CD4-positive, alpha-beta T cell treated with Interleukin-17A for 1 hour (primary cell): ENCODE measurements around the gene EMP1.

Experiments used
- DNase-seq: peaks from one replicate; pipeline ENCODE4 v3.0.0-alpha.2; 2020

The EMP1 gene

DNA sequence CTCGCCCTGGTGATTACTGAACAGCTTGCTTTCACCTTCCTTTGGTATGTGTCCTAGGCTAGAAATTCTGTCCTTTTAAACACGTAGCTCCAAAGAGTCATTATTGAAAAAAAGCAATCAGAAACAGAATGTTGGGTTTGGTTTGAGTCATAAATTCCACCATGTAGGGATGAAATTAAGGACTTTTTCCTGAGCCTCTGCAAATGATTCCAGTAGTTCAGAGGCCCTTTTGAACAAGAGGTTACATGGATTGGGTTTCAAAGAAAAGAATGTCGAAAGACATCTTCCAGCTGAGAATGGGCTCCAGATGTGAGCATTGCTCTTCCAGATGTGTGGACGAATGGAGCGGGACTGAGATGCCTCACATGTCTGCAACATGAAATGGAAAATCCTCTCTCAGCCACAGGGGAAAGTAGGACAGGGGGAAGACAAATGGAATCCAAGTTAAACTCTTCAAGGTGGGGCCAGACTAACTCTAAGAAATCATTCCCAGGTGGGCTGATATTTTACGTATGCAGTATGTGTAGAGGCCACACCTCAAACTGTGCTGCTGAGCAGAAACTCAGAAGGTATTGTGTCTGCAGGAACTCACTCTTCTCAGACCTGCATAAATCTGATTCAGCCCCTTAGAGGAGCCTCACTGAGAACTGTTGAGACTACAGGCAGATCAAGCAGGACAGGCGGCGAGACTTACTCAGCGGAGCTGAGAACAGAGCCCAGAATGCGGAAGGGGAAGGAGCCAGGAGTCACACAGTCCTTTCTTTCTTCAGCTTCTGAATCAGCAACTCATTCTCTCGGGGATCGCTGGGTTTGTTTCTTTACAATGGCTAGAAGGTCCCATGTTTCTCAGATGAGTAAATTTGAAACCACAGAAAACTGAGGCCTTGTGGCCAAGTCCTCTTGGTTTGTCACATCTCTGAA is 23.3 kb upstream of the EMP1 start:
- no peak for DNase-seq

DNA sequence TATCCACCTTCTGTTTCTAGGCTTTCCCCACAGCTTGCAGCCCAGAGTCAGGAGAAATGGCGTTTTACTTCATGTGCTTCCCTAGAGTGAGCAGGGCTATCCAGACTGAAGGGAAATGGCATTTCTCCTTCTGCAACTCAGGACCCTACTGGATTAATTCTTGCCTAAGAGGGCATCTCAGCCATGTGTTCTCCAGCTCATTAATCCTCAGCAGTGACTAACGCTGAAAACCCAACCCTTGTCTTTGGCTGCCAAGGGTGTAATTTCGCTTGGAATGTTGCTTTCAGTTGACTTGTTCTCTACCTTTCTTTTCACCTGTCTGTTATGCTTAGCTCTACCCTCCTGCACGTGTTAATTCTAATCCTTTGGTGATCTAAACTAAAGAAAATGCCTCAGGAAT is 21.0 kb upstream of the EMP1 start:
- DNase-seq: no peak

DNA sequence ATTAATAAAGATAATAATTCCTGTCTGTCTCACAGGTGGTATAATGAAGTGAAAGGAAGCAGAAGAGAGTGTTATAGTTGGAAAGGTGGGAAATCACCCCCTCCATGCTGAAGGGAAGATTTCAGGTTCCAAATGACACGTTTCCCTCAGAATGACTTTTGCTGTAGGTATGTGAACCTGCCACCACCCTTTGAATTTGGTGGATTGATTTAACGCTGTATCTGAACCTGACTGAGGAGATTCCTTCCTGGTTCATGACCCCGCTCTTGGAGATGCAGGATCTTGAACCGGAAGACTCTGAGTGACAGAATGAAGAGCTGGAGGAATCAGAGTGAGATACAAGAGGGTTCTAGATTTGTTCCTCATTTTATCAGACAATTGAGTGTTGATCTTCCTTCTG is 20.3 kb upstream of the EMP1 start:
- no peak for DNase-seq

DNA sequence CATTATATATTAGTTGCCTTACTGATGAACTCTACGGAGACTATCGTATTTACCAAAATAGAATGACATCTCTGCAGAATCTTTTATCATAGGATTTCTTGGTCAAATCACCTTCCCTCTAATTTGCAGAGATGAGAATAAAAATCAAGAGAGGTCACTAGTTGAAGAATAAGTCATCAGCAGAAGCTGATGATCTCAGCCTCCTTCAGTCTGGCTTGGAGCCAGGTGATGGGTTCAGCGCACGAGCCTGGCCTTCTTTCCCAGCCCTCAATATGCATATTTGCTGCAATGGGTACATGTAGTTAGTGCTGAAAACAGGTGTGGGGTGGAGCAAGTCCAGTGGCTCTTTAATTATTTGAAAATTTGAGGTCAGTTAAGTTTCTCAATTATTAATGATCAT is 19.2 kb upstream of the EMP1 start:
- DNase-seq: no peak

DNA sequence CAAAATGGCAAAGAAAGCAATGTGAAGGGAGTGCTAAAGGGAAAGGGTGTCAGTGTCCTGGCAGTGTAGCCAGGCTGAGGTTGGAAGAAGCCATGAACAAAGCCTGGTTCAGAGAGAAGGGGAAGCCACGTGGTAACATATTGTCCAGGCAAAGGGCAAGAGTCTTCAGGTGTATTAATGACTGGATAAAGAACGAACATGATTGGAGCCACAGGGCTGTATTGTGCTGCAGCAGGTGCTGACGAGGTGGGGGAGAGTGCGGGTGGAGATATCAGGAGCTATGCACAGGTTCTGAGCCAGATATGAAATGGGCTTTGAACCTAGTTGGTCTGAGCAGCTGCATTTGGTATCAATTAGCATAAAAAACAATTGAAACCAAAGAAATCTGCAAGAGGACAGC is 18.6 kb upstream of the EMP1 start:
- DNase-seq: no peak

DNA sequence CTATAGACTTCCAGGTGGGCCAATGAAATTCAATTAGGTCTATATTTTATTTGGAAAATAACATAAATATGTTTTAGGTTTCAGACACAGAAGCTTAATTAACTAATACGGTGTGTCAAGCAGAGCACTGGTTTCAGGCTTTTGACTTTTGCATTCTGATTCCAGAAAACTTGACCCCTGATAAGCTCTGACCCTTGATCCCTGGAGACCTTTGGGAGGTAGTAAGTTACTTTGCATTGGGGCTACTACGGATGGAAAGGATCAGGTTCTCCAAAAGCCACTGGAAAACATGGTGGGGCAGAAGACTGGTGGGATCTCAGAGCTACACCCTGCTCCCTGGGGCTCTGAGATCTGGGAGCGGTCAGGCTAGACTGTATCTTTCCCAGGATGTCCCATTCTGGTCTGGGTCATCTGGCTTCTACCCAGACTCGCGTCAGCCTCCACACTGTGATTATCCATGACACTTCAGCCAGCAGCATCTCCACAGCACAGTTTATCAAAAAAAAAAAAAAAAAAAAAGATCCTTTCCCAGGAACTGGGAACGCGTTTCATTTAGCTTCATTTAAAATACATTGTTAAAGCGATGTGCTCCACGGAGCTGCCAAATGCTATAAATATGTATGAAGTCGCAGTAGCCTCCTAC is 17.8 kb upstream of the EMP1 start:
- DNase-seq: no peak

DNA sequence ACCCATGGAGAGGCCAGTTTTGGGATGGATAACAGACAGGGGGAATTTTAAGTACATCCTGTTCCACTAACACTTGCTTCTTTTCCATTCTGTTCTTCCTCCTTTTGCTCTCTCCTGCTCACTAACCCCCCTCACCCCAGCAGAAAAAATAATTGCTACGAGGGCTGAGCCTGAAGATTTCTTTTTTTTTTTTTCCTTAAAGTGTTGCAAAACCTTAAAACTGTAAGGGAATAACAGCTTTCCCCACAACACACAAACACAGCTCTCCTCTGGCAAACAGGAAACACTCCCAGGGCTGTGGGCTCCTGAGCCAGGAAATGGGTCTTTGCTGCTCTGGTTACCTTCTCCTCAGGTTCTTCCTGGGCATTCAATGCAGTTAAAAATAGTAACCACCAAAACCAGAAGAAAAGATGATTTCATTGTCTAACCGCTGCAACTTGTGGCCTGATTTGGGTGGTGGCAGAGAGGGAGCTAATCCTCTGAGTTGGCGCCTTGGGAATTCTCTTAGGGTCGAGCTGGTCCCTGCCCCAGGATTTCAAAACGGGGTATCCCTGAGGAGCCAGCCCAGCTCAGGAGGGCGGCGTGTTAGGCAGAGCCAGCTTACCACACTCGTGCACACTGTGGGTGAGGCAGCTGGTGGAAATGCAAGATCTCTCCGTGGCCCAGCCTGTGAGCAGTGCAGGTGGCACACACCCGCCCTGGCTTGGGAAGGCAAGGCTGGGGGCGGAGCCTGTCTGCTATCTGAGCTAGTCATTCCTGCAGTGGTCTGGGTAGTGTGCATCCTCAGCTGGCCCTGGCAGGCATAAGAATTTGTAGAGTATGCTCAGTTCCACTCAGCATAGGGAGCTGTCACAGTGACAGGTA is 17.1 kb upstream of the EMP1 start:
- DNase-seq: peak; percentile 36

DNA sequence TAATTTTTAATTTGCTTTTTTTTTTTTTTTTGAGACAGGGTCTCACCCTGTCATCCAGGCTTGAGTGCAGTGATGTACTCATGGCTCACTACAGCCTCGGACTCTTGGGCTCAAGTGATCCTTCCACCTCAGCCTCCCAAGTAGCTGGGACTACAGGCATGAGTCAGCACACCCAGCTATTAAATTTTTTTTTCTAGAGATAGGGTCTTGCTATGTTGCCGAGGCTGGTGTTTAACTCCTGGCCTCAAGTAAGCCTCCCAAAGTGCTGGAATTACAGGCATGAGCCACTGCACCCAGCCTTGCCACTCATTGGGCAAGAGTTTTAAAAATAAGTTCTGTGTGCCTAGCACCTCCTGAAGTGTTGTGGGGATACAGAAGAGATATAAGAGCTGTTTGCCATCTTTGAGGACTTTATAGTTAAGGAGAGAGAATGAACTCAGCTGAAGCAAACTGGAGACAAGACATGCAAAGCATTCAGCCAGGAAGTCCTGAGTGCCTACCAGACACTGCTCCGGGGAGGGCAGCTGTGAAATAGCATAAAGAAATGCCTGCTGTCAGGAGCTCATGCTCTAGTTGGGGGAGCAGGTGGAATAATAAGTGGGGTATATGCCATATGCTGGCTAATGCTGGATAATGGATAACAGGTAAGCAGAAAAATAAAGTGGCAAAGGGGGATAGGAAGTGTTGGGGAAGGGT is 15.0 kb upstream of the EMP1 start:
- DNase-seq: no peak

DNA sequence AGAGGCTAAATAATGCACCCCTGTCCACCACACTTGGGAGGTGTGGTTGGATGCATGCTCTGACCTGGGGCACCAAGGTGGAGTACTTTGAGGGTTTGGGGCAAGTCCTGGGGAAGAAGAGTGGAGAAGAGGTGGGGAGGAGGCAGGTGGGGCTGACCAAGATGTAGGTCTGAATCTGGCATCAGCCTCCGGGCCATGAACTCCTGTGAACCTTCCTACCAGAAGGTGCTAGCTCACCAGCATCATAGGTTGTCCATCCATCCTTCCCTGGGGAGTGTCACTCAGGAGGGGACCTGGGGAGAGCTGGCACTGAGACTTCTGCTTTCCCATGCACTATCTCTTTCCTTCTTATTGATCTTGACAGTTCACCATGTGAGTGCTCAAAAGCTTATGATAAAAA is 13.6 kb upstream of the EMP1 start:
- no peak for DNase-seq

DNA sequence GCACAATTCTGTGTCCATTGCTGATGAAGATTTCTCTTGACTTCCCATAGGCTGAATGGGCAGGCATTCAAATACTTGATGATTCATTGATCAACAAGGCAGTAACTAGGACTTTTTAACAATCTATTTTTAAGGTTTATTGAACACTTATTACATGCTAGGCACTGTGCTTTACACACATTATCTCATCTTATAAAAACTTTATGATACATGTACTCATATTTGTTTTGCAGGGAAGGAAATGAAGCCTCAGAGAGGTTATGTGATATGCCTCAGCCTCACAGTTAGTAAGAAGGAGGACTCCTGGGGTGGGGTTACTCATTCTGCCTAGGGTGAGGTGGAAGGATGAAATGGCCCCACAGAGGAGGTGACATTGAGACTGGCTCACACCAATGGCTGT is 12.9 kb upstream of the EMP1 start:
- DNase-seq: no peak

DNA sequence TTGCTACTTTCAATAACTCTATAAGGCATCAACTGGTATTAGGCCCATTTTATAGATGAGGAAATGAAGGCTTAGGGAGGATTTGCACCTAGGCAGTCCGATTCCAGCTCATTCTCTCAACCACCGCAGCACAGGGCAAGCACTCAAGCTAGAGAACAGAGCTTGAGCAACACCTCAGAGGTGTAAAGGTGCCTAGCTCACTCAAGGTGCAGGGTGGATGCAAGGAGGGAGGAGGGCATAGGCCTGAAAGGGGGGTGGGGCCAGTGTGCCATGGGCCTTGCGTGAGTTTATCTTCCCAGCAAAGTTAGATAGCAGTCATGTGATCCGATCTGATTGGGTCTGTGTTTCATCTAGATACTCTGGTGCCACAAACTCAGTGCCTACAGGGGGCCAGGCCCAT is 10.2 kb upstream of the EMP1 start:
- DNase-seq: no peak

DNA sequence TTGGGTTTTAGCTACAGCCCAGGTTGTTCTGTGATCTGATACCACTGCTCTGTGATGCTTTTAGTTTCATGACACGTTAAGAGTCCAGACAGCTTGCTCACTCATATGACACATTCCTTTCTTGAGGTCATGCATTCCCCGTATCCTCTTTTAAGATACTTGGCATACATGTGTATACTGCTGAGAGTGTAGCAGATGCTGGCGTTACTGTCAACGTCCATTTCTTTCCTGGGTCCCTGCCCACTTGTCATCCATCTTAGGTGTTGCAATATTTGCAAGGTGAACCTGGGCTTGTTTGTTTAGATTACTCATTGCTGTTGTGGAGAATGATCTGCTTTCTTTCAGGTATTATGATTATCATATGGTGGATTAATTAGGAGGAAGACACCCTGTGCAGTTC is 9.1 kb upstream of the EMP1 start:
- no peak for DNase-seq

DNA sequence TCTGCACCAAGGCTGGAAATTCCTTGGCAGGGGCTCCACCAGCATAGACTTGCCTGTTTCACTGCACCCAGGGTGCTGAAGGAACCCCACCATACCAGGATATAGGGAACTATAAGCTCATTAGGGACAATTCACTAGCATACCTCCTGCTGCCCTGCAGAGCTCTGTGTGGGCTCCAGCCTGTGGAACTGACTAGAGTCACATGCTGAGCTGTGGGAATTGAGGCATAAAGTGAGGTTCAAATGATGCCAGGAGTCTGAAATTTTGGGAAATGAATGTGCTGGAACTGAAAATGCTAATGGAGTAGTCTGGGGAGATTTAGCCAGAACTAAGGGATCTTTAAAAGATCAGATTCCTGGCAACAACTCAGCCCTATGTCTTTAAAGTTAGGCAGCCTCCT is 7.3 kb upstream of the EMP1 start:
- no peak for DNase-seq

DNA sequence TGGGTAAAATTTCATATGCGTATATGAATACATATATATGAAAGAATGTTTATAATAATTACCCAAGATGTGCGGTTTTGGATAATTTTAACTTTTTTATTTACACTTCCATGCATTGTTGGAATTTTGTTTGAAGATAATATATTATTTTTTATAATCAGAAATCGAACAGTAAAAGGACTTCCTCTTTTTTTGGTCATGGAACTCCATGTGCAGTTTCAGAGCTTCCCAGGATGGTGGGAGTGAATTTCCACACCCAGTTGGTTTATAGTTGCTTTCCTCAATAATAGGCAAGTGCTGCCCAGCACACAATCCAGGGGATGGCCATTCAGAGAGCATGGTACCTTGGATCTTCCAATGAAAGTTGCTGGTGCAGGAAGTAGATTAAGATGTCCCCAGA is 6.3 kb upstream of the EMP1 start:
- DNase-seq: no peak

DNA sequence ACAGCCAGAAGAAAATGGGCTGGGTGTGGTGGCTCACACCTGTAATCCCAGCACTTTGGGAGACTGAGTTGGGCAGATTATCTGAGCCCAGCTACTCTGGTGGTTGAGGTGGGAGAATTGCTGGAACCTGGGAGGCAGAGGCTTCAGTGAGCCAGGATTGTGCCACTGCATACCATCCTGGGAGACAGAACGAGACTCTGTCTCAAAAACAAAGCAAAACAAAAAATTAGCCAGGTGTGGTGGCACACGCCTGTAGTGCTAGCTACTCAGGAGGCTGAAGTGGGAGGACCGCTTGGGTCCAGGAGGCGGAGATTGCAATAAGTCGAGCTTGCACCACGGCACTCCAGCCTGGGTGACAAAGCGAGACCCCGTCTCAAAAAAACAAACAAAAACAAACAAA is 3.8 kb upstream of the EMP1 start:
- DNase-seq: no peak

DNA sequence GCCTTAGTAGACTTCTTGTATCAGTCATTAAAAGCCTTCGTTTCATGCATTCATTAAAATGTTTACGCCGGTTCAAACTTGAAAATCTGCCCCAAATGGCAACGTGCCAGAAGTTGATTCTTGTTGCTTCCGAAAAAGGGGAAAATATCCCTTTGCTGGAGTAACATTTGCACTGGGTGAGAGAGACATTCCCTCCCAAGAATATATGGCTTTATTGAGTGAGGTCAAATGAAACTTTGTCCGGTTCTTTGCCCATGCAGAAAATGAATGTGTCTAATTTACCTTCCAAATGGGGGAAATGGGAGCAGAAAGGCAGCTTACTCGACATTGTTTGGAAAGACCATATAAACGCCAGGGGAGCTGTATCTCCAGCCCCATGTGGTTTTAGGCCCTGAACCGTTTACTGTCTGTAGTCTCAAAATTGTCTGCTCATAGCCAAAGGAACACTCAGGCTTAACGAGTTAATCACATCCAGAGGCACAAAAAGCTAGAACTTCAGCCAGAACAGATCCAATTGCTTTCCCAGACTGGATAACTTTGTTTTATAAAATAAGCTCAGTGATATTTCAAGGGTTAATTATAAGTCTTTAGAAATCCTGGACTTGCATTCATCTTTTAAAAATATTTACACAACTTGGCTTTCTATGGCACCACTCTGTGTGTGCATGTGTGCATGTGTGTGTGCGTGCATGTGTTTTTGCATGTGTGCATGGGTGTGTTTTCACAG is 2.9 kb upstream of the EMP1 start:
- DNase-seq: no peak

DNA sequence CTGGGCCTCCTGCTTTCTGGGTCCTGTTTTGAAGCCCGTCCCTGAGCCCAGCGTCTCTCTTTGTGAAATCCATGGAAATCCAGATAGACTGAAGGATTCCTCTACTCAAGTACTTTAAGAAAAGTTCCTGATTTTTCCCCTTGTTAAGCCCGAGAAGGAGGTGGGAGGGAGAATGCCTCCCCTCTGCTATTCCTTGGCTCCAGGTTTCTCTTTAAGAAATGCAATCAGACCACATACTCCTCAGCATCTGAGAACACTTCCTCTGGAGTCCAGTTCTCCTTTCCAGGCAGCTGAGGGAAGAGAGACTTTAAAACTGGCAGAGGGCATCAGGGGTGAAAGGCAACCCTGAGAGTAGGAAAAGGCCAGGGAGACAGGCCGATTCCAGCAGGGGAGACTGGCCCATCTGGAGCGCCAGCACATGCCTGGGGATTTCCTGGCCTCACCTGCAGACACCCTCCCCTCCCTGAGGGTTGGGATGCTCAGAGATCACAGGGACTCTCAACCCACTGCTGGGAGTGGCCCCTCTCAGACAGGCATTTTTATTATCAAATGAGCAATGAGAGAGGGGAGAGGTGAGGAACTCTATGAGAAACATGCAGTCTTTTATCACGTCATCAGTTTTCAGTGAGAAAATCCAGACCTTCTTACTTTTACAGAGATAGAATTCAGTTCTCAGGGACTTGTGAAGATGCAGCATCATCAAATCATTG is 2.0 kb upstream of the EMP1 start:
- no peak for DNase-seq

DNA sequence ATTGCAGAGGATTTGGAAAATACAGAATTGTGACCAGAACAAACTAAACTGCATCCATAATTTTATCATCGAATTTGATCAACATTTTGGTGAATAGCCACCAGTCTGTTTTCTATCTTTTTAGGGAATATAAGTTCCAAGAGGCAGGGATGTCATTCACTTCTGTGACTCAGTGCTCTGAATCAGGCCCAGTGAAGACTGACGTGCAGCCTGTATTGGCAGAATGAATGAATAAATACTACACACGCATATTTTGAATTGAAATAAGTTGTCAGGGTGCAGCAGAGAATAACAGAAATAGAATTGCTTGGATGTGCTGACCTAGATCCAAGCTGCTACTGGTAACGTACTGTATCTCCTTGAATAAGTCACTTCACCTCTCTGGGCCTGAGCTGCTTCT is 1.3 kb upstream of the EMP1 start:
- DNase-seq: no peak

DNA sequence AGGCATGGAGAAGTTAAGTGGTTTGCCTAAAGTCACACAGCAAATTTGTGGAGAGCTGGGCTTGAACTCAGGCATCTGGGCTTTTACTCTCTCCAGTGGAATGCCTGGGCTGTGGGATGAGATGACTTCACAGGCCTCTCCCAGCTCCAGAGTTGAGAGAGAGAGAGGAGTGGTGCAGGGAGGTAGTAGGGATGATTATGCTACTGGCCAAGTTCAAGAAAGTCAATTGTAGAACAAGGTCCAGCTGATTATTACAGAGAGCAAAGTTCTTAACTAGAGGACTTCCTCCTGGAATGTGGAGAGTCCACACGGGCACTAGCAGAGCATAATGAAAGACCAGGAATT is 769 bp upstream of the EMP1 start:
- no peak for DNase-seq

DNA sequence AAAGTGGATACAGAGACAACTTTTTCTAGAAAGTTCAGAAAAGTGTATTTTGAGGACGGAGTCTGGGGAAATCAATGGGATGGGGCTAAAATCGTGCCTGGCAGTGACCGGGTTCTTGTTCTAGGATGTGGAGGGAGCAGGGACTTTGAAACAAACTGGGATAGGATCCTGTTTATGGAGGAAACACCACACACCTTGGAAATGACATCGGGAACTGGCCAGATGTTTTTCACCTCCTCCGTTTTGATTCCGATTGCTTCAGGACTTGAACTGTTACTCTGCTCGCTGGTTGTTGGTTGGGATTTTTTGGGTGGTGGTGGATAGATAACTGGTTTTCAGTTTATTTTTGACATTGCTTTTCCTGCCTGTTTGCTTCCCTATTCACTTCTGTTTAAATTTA is 506 bp downstream of the EMP1 start:
- no peak for DNase-seq

DNA sequence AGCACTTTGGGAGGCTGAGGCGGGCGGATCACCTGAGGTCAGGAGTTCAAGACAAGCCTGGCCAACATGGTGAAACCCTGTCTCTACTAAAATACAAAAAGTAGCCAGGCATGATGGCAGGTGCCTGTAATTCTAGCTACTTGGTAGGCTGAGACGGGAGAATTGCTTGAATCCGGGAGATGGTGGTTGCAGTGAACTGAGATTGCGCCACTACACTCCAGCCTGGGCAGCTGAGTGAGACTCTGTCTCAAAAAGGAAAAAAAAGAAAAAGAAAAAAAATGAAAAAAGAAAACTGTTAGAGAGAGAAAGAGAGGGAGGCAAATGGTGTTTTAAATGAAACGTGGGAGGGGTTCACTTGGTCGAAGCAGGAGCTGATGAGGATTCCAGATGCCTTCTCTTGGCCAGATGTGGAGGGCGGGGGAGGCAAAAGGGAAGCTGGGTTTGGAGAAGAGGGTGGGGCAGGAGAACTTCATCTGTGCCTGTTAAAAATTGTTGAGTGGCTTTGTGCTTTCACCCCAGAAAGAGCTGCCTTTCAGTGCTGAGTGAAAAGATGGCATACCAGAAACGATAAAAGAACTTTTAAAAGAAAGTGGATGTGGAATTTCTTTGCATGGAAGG is 1.1 kb downstream of the EMP1 start:
- no peak for DNase-seq
